ENCODE results near the gene DMGDH.

Gene DMGDH

DNA sequence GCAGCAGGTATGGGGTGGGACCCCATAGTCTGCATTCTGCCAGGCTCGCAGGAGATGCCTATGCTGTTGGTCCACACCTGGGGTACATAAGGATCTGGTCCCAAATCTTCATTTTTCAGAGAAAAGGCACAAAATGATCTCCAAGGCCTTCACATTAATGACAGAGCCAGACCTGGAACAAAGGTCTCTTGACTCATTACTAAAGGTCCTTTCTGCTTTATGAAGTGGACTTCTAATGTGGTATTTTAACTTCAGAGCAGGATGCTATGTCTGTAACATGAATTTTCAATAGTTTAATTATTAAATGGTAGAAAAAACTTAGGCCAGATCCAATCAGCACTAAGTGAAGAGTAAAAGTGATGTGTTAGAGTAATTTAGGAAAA is 38.0 kb downstream of the DMGDH start:
- no peak for DNase-seq (ENCODE audit: low read depth in 2 of 2)
- no peak overlapping the region for H3K4me3 ChIP-seq (replicated peaks in 1 of 2; ENCODE audit: low read depth in 2 of 2, low read length in 2 of 2)
- no peak for TF ChIP-seq CTCF (IDR thresholded peaks at IDR 0.05; ENCODE audit: low read depth, low read length)

GRCh38 chr5:79030663-79031484 is 38.6 kb downstream of the DMGDH start:
- no peak for DNase-seq (ENCODE audit: low read depth in 2 of 2)
- no peak for TF ChIP-seq CTCF (IDR thresholded peaks at IDR 0.05; ENCODE audit: low read depth, low read length)
- no peak overlapping the region for H3K4me3 ChIP-seq (replicated peaks in 1 of 2; ENCODE audit: low read depth in 2 of 2, low read length in 2 of 2)

DNA sequence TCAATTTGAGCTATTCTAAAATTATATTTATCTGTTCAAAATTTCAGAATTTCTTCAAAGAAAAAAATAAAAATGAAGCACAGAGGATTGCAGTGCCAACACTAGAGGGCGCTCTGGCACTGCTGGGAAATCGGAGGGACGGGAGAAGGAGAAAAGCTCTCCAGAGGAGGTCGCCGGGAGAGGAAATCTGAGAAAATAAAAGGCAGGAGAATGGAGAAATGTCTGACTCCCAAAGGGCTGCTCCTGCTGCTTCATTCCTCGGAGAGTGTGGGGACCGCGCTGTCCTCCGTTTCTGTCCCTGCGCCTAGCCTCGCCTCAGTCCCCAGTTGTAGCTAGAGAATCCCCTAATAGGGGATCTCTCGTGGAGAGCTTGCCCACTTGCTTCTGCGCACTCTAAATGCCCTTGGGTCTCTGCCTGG is 44.4 kb downstream of the DMGDH start:
- TF ChIP-seq CTCF (IDR thresholded peaks at IDR 0.05; ENCODE audit: low read depth, low read length) = peak; percentile 95
- peak; percentile 79 to 80 for DNase-seq (ENCODE audit: low read depth in 2 of 2)
- H3K4me3 ChIP-seq (replicated peaks in 1 of 2; ENCODE audit: low read depth in 2 of 2, low read length in 2 of 2) = peak overlapping the region; percentile 1 to 48

GRCh38 chr5:79023947-79024346 is 45.5 kb downstream of the DMGDH start:
- no peak for TF ChIP-seq CTCF (IDR thresholded peaks at IDR 0.05; ENCODE audit: low read depth, low read length)

GRCh38 chr5:79023348-79023747 is 46.1 kb downstream of the DMGDH start:
- DNase-seq (ENCODE audit: low read depth in 2 of 2) = no peak
- TF ChIP-seq CTCF (IDR thresholded peaks at IDR 0.05; ENCODE audit: low read depth, low read length) = no peak
- no peak overlapping the region for H3K4me3 ChIP-seq (replicated peaks in 1 of 2; ENCODE audit: low read depth in 2 of 2, low read length in 2 of 2)

More at GRCh38 chr5:79023947-79024346, 45.5 kb downstream of the DMGDH start:
- no peak for DNase-seq (ENCODE audit: low read depth in 2 of 2)
- no peak overlapping the region for H3K4me3 ChIP-seq (replicated peaks in 1 of 2; ENCODE audit: low read depth in 2 of 2, low read length in 2 of 2)

GRCh38 chr5:79022771-79023170 is 46.7 kb downstream of the DMGDH start:
- H3K4me3 ChIP-seq (replicated peaks in 1 of 2; ENCODE audit: low read depth in 2 of 2, low read length in 2 of 2) = no peak overlapping the region
- no peak for DNase-seq (ENCODE audit: low read depth in 2 of 2)
- TF ChIP-seq CTCF (IDR thresholded peaks at IDR 0.05; ENCODE audit: low read depth, low read length) = no peak
